Adrenal gland (tissue), 12 donors: ENCODE results near the gene FBXO40. TPM values are rescaled to one million over a fixed set of nuclear protein-coding genes. Genes with fewer than 3 reads are reported as not detected.
"Not testable (repeated sequence)": the region's sequence is repeated elsewhere in the genome, so short reads cannot be mapped to it uniquely, and the experiment has no call there.

Source experiments
- DNase-seq, 7 donors: peaks; one replicate each; pipeline ENCODE4 v3.0.0-alpha.2; 2019 to 2020
- H3K27ac ChIP-seq, 5 donors: fragments of 200-600 bp; sonication (generic) in 4 of 5; 1 replicate in 3 of 5; 2 replicates in 2 of 5; pipeline versions ENCODE4 v1.5.1 to v1.8.0; 2016 to 2020; ENCODE audit warnings: mild to moderate bottlenecking in 1 of 5
- H3K27me3 ChIP-seq: fragments of 200-600 bp; 2 replicates; pipeline ENCODE4 v1.8.0; 2021
- H3K36me3 ChIP-seq, 2 donors: fragments of 200-600 bp; replicated peaks in 1 of 2; 1 replicate in 1 of 2; 2 replicates in 1 of 2; pipeline versions ENCODE4 v1.5.1 to v1.8.0; 2018 to 2022
- H3K4me1 ChIP-seq, 2 donors: fragments of 200-600 bp; replicated peaks in 1 of 2; 1 replicate in 1 of 2; 2 replicates in 1 of 2; pipeline versions ENCODE4 v1.5.1 to v1.8.0; 2018 to 2021
- H3K4me3 ChIP-seq, 4 donors: fragments of 200-600 bp; sonication (generic) in 3 of 4; one replicate each; pipeline ENCODE4 v1.5.1; 2016 to 2018
- H3K9me3 ChIP-seq, 3 donors: fragments of 200-600 bp; sonication (generic) in 1 of 3; replicated peaks in 1 of 3; 1 replicate in 2 of 3; 2 replicates in 1 of 3; pipeline versions ENCODE4 v1.5.1 to v1.8.0; 2016 to 2021
- CTCF ChIP-seq, 6 experiments: fragments of 450-650 bp in 4 of 6; fragments of 200-600 bp in 2 of 6; sonication (generic) in 1 of 6; IDR thresholded peaks; 1 replicate in 5 of 6; 2 replicates in 1 of 6; pipeline versions ENCODE4 v1.5.1 to v1.8.0; 2016 to 2021; ENCODE audit warnings: antibody characterized with exemption in 6 of 6, mild to moderate bottlenecking in 2 of 6, moderate library complexity in 1 of 6
- POLR2A ChIP-seq, 2 donors: fragments of 450-650 bp; IDR thresholded peaks; one replicate each; pipeline ENCODE4 v1.6.1; 2017; ENCODE audit warnings: antibody characterized with exemption in 2 of 2, mild to moderate bottlenecking in 2 of 2, moderate library complexity in 1 of 2
- WGBS, 4 donors: extraction: QIAGEN DNeasy Blood & Tissue Kit in 2 of 4; methylation state at CpG; one replicate each; pipeline versions ENCODE4 v1.1.5 to v1.1.7; 2013 to 2017; 5-methylcytosine and 5-hydroxymethylcytosine counted together
- intact Hi-C, 2 donors: fragments of 100-400 bp; cut with DNase I; formaldehyde crosslinking; loops; one replicate each; pipeline versions ENCODE4 v1.14.1 to v1.15.0; 2022 to 2023
- polyA plus RNA-seq, 3 donors: library from polyadenylated mRNA; stranded (reverse); fragments of 200-250 nt in 2 of 3; fragments of 350-450 nt in 1 of 3; fragmentation: Illumina TruSeq in 1 of 3; extraction: RNeasy Lipid Tissue Mini Kit (QIAGEN cat#74804) in 1 of 3; gene quantifications; one replicate each; pipeline ENCODE4 v1.2.3, GENCODE V29; 2013 to 2014
- total RNA-seq, 9 donors: library from RNA; depleted of rRNA in 4 of 9; stranded (reverse); fragments of >200 nt in 4 of 9; fragments of 120-200 nt in 1 of 9; fragmentation: NEBNext Ultra II Directional in 1 of 9; extraction: Animal tissue kit (Norgen Biotek cat#: 25700) in 1 of 9; gene quantifications; one replicate each; pipeline versions ENCODE4 v1.1.0 to v1.2.4, GENCODE V29; 2013 to 2023
- donor health status: healthy with polysubstance abuse.
- donor health status: Bipolar disorder and iron deficiency.
- donor health status: DM: yes; HTN: yes; CAD: no.
- donor health status: DM: no; HTN: no; CAD: no.
- donor health status: DM: no; HTN: no; CAD: no.
- donor health status: DM: yes; HTN: yes; CAD: no.

FBXO40 gene
- total and polyA plus RNA-seq, 12 donors, result under 0.01 to 1.00 (median 0.09) TPM; not detected in 5

DNA sequence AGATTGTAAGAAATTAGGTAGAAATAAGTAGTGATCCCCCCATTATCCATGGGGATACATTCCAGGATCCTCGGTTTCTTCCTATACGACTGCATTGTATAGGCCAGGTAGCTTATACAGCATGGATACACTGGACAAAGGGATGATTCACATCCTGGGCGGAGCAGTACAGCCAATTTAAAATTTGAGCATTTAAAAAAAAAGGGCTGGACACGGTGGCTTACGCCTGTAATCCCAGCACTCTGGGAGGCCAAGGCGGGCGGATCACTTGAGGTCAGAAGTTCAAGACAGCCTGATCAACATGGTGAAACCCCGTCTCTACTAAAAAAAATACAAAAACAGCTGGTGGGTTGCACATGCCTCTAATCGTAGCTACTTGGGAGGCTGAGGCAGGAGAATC is 26.4 kb upstream of the FBXO40 start:
- H3K4me1 ChIP-seq, result peaks cover 2% of the 10 kb centered on the region in 2 donors
- H3K9me3 ChIP-seq, result no peaks in the 10 kb centered on the region
- H3K36me3 ChIP-seq, result no peaks in the 10 kb centered on the region
- H3K27me3 ChIP-seq, result no peaks in the 10 kb centered on the region
- WGBS, 4 donors, result 84 to 93% (median 87%) methylated on average over 9 of the region's 9 CpGs
- TF ChIP-seq POLR2A (IDR thresholded peaks at IDR 0.05), result no peak
- TF ChIP-seq CTCF (IDR thresholded peaks at IDR 0.05), result no peak
- intact Hi-C loops, result no loop called here
- no peak for DNase-seq
- H3K4me3 ChIP-seq, result no peak overlapping the region
- H3K27ac ChIP-seq, result no peak overlapping the region

GRCh38 chr3:121567649-121568048 is 25.5 kb upstream of the FBXO40 start, which contains the start of gene ARGFX:
Gene ARGFX (plus strand): TSS chr3:121567949. CDS start chr3:121570714, 2,765 bp downstream.
- no peak for DNase-seq
- H3K36me3 ChIP-seq, result no peaks in the 10 kb centered on the region
- no peaks in the 10 kb centered on the region for H3K9me3 ChIP-seq
- no peaks in the 10 kb centered on the region for H3K27me3 ChIP-seq
- no peak within 1 kb of the TSS for H3K27ac ChIP-seq
- 88 to 94% (median 90%) methylated on average over 5 of the region's 5 CpGs for WGBS, 4 donors
- no peak for TF ChIP-seq POLR2A (IDR thresholded peaks at IDR 0.05)
- H3K4me3 ChIP-seq, result no peak within 1 kb of the TSS
- intact Hi-C loops, result no loop called here
- H3K4me1 ChIP-seq, result no peaks in the 10 kb centered on the region

- H3K9me3 ChIP-seq, result no peaks in the 10 kb centered on the region
- TF ChIP-seq CTCF (IDR thresholded peaks at IDR 0.05) (no peak), POLR2A (IDR thresholded peaks at IDR 0.05) (no peak)
- H3K4me1 ChIP-seq, result no peaks in the 10 kb centered on the region
- no peaks in the 10 kb centered on the region for H3K27me3 ChIP-seq
- no peak overlapping the region for H3K4me3 ChIP-seq
- 58 to 72% (median 66%) methylated on average over 6 of the region's 6 CpGs for WGBS, 4 donors
- no peak overlapping the region for H3K27ac ChIP-seq
- intact Hi-C loops, result loop anchor here in 1 of 2 donors (10.0 kb wide), 1 partner anchor 60 kb away; no protein-coding TSS in a partner anchor
- DNase-seq, result peak in 2 of 7 donors; percentile 27 to 28
- H3K36me3 ChIP-seq, result no peaks in the 10 kb centered on the region
Measured at GRCh38 chr3:121574449-121574848, 18.7 kb upstream of the FBXO40 start.

DNA sequence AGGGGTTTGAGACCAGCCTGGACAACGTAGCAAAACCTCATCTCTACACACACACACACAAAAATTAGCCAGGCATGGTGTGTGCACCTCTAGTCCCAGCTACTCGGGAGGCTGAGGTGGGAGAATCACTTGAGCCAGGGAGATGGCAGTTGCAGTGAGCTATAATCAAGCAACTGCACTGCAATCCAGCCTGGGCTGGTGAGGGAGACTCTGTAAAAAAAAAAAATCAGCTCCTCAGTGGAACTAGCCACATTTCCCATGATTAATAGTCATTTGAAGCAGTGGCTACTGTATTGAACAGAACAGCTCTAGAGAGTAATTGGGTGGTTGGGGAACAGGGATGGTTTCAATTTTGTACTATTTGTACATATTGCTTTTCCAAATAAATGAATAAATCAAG is 11.5 kb upstream of the FBXO40 start:
- H3K4me3 ChIP-seq, result no peak overlapping the region
- no peaks in the 10 kb centered on the region for H3K4me1 ChIP-seq
- no peaks in the 10 kb centered on the region for H3K27me3 ChIP-seq
- H3K9me3 ChIP-seq, result no peaks in the 10 kb centered on the region
- H3K36me3 ChIP-seq, result no peaks in the 10 kb centered on the region
- H3K27ac ChIP-seq, result no peak overlapping the region
- intact Hi-C loops, result no loop called here
- 50 to 78% (median 76%) methylated on average over 2 of the region's 2 CpGs for WGBS, 4 donors
- TF ChIP-seq POLR2A (IDR thresholded peaks at IDR 0.05), result no peak
- no peak for TF ChIP-seq CTCF (IDR thresholded peaks at IDR 0.05)
- no peak for DNase-seq

GRCh38 chr3:121584418-121584817 is 8.8 kb upstream of the FBXO40 start:
- Histone ChIP-seq H3K36me3 (no peaks in the 10 kb centered on the region), H3K27me3 (no peaks in the 10 kb centered on the region), H3K9me3 (no peaks in the 10 kb centered on the region), H3K4me3 (no peak overlapping the region), H3K4me1 (no peaks in the 10 kb centered on the region), H3K27ac (no peak overlapping the region)
- TF ChIP-seq POLR2A (IDR thresholded peaks at IDR 0.05) (no peak), CTCF (IDR thresholded peaks at IDR 0.05) (no peak)
- intact Hi-C loops, result no loop called here
- DNase-seq, result no peak
- WGBS, 4 donors, result 85 to 100% (median 95%) methylated on average over 1 of the region's 1 CpG

- intact Hi-C loops, H3K36me3 ChIP-seq, DNase-seq, H3K27ac ChIP-seq, H3K9me3 ChIP-seq, H3K4me1 ChIP-seq, H3K4me3 ChIP-seq, H3K27me3 ChIP-seq: not testable (repeated sequence)
- 90 to 96% (median 94%) methylated on average over 4 of the region's 4 CpGs for WGBS, 4 donors
Measured at GRCh38 chr3:121593806-121594205, 627 bp downstream of the FBXO40 start.
